Loucy (cell line): ENCODE results near the gene PCDHGA1.

ENCODE experiments used
- H2AFZ ChIP-seq: fragments of 200-600 bp; sonication (generic); 2 replicates; pipeline ENCODE4 v1.6.0; 2016; ENCODE audit warnings: antibody characterized with exemption, mild to moderate bottlenecking, low read length, moderate library complexity
- H3F3A ChIP-seq: fragments of 200-600 bp; 2 replicates; pipeline ENCODE4 v1.6.0; 2016; ENCODE audit warnings: antibody characterized with exemption, low read depth, mild to moderate bottlenecking
- H3K27me3 ChIP-seq: fragments of 200-600 bp; sonication (generic); 2 replicates; pipeline ENCODE4 v1.6.1; 2014; ENCODE audit warnings: low read length, mild to moderate bottlenecking; ENCODE audit not compliant: insufficient read depth, poor library complexity, severe bottlenecking
- H3K36me3 ChIP-seq: fragments of 200-600 bp; sonication (generic); 2 replicates; pipeline ENCODE4 v1.6.1; 2016; ENCODE audit warnings: low read length; ENCODE audit not compliant: insufficient read depth
- H3K4me1 ChIP-seq: fragments of 200-600 bp; sonication (generic); 2 replicates; pipeline ENCODE4 v1.5.1; 2014; ENCODE audit warnings: low read length, mild to moderate bottlenecking; ENCODE audit not compliant: insufficient read depth, poor library complexity, severe bottlenecking
- H3K4me2 ChIP-seq: fragments of 200-600 bp; sonication (generic); 2 replicates; pipeline ENCODE4 v1.6.0; 2014; ENCODE audit warnings: antibody characterized with exemption, low read length, low read depth, mild to moderate bottlenecking; ENCODE audit not compliant: poor library complexity, severe bottlenecking
- H3K4me3 ChIP-seq: fragments of 200-600 bp; sonication (generic); 2 replicates; pipeline ENCODE4 v1.5.1; 2014; ENCODE audit warnings: low read length, mild to moderate bottlenecking, mixed read lengths; ENCODE audit not compliant: poor library complexity, severe bottlenecking
- H3K79me2 ChIP-seq: fragments of 200-600 bp; sonication (generic); 2 replicates; pipeline ENCODE4 v1.6.1; 2014; ENCODE audit warnings: low read length; ENCODE audit not compliant: insufficient read depth
- H3K9ac ChIP-seq: fragments of 200-600 bp; sonication (generic); 2 replicates; pipeline ENCODE4 v1.6.0; 2014; ENCODE audit warnings: mild to moderate bottlenecking, low read depth, low read length, moderate library complexity; ENCODE audit not compliant: poor library complexity, severe bottlenecking
- H3K9me2 ChIP-seq: fragments of 200-600 bp; sonication (generic); replicated peaks from 2 replicates; pipeline ENCODE4 v1.6.1; 2016; ENCODE audit warnings: low read depth, low read length, mixed read lengths
- H3K9me3 ChIP-seq: fragments of 200-600 bp; sonication (generic); 2 replicates; pipeline ENCODE4 v1.6.1; 2014; ENCODE audit warnings: mild to moderate bottlenecking, antibody characterized with exemption, low read length, low read depth; ENCODE audit not compliant: insufficient read depth
- H4K20me1 ChIP-seq: fragments of 200-600 bp; sonication (generic); 2 replicates; pipeline ENCODE4 v1.6.0; 2014; ENCODE audit warnings: antibody characterized with exemption, low read length, mild to moderate bottlenecking; ENCODE audit not compliant: insufficient read depth, poor library complexity, severe bottlenecking
- CTCF ChIP-seq: fragments of 200-600 bp; sonication (generic); conservative IDR thresholded peaks from 2 replicates; pipeline ENCODE4 v1.5.1; 2014; ENCODE audit warnings: mild to moderate bottlenecking, antibody characterized with exemption, low read length
- EZH2phosphoT487 ChIP-seq: fragments of 200-600 bp; IDR thresholded peaks from 2 replicates; pipeline ENCODE4 v1.6.1; 2018; ENCODE audit warnings: antibody characterized with exemption, mild to moderate bottlenecking, moderate library complexity, borderline replicate concordance

The PCDHGA1 gene

GRCh38 chr5:141362719-141363118 lies 32.4 kb downstream of the PCDHGA1 start:
- Histone ChIP-seq H3F3A (no peaks in the 10 kb centered on the region), H3K36me3 (no peaks in the 10 kb centered on the region), H3K27me3 (no peaks in the 10 kb centered on the region), H3K9me2 (no peaks in the 10 kb centered on the region), H3K4me3 (peak overlapping the region; percentile 28), H3K4me1 (no peaks in the 10 kb centered on the region), H3K9ac (no peak overlapping the region), H2AFZ (no peak overlapping the region), H4K20me1 (no peaks in the 10 kb centered on the region), H3K4me2 (no peak overlapping the region), H3K9me3 (no peaks in the 10 kb centered on the region; the same call in 1 of the 2 replicates), H3K79me2 (no peaks in the 10 kb centered on the region)
- TF ChIP-seq EZH2phosphoT487 (no peak), CTCF (no peak)

- no peak within 1 kb of the TSS for H3K4me2 ChIP-seq
- no peak within 1 kb of the TSS for H3K4me3 ChIP-seq
Observed at GRCh38 chr5:141363952-141364660, 33.8 kb downstream of the PCDHGA1 start, which contains the start of gene PCDHGA5. Gene PCDHGA5, plus strand, starts transcription at chr5:141364162. Its CDS starts 169 bp downstream, at chr5:141364331.

GRCh38 chr5:141366016-141366896 lies 35.9 kb downstream of the PCDHGA1 start:
- Histone ChIP-seq H2AFZ (no peak overlapping the region), H4K20me1 (no peaks in the 10 kb centered on the region), H3K4me3 (no peak overlapping the region), H3K36me3 (no peaks in the 10 kb centered on the region), H3K9ac (no peak overlapping the region), H3K9me3 (no peaks in the 10 kb centered on the region; the same call in 1 of the 2 replicates), H3K9me2 (no peaks in the 10 kb centered on the region), H3K79me2 (no peaks in the 10 kb centered on the region), H3K4me2 (no peak overlapping the region), H3K27me3 (no peaks in the 10 kb centered on the region), H3K4me1 (no peaks in the 10 kb centered on the region), H3F3A (no peaks in the 10 kb centered on the region)
- TF ChIP-seq CTCF = no peak
- TF ChIP-seq EZH2phosphoT487 = no peak

More at GRCh38 chr5:141363952-141364660, 33.8 kb downstream of the PCDHGA1 start, which contains the start of gene PCDHGA5:
- TF ChIP-seq EZH2phosphoT487 (no peak), CTCF (no peak)
- Histone ChIP-seq H3F3A (no peaks in the 10 kb centered on the region), H3K9me3 (no peaks in the 10 kb centered on the region; the same call in 1 of the 2 replicates), H3K4me1 (no peaks in the 10 kb centered on the region), H2AFZ (no peak within 1 kb of the TSS), H3K27me3 (no peaks in the 10 kb centered on the region), H3K9ac (no peak within 1 kb of the TSS), H3K36me3 (no peaks in the 10 kb centered on the region), H4K20me1 (no peaks in the 10 kb centered on the region), H3K9me2 (no peaks in the 10 kb centered on the region), H3K79me2 (no peaks in the 10 kb centered on the region)
